Nephron (organoid): ENCODE data around the gene GRIA2.
"Not testable (repeated sequence)": the region's sequence is repeated elsewhere in the genome, so short reads cannot be mapped to it uniquely, and the experiment has no call there.

Experiments used
- H3K27ac Mint-ChIP-seq, 3 experiments: 2 replicates each; pipeline ENCODE4 v1.8.0; 2020; ENCODE audit warnings: mixed read lengths in 3 of 3, mild to moderate bottlenecking in 2 of 3, moderate library complexity in 1 of 3
- H3K27me3 Mint-ChIP-seq: 2 replicates; pipeline ENCODE4 v1.8.0; 2021; ENCODE audit warnings: low read depth, mild to moderate bottlenecking, moderate library complexity, mixed read lengths
- H3K36me3 Mint-ChIP-seq: 2 replicates; pipeline ENCODE4 v1.8.0; 2020; ENCODE audit warnings: low read depth, mixed read lengths
- H3K4me1 Mint-ChIP-seq: 2 replicates; pipeline ENCODE4 v1.8.0; 2020; ENCODE audit warnings: mixed read lengths
- H3K4me3 Mint-ChIP-seq, 3 experiments: 2 replicates each; pipeline ENCODE4 v1.8.0; 2020; ENCODE audit warnings: mild to moderate bottlenecking in 3 of 3, mixed read lengths in 3 of 3, moderate library complexity in 2 of 3
- H3K9me3 Mint-ChIP-seq: 2 replicates; pipeline ENCODE4 v1.8.0; 2020; ENCODE audit warnings: mixed read lengths
- CTCF ChIP-seq, 3 experiments: fragments of 200-600 bp; sonication (generic); IDR thresholded peaks; one replicate each; pipeline ENCODE4 v1.5.0; 2021; ENCODE audit warnings: antibody characterized with exemption in 3 of 3; ENCODE audit not compliant: unreplicated experiment in 3 of 3

GRIA2 gene

GRCh38 chr4:157231525-157231924 is 11.0 kb downstream of the GRIA2 start:
- H3K27me3 Mint-ChIP-seq = no peaks in the 10 kb centered on the region
- H3K27ac Mint-ChIP-seq = no peak overlapping the region
- no peaks in the 10 kb centered on the region for H3K9me3 Mint-ChIP-seq
- no peaks in the 10 kb centered on the region for H3K36me3 Mint-ChIP-seq
- no peak overlapping the region for H3K4me3 Mint-ChIP-seq
- no peak for TF ChIP-seq CTCF (IDR thresholded peaks at IDR 0.05; ENCODE audit: unreplicated experiment in 3 of 3)
- no peaks in the 10 kb centered on the region for H3K4me1 Mint-ChIP-seq

DNA sequence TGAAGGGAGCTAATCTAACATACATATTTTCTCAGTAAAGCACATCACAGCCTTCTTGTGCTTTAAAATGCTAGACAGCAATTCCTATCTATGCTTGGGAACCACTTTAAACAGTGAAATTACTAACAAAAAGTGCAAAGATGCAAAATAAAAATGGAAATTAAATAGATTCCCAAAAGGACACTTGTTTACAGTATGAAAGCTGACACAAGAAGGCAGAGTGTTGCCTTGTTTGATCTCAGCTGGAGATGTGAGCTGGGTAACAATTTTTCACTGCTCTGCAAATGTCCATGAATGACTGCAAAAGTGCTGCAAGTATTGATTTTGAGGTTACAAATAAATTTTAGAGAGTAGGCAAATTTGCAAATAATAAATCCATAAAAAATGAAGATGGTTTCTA is 22.3 kb downstream of the GRIA2 start:
- no peak for TF ChIP-seq CTCF (IDR thresholded peaks at IDR 0.05; ENCODE audit: unreplicated experiment in 3 of 3)
- Mint-ChIP-seq H3K27ac (no peak overlapping the region), H3K4me3 (no peak overlapping the region), H3K27me3 (no peaks in the 10 kb centered on the region), H3K4me1 (peaks cover 14% of the 10 kb centered on the region), H3K36me3 (no peaks in the 10 kb centered on the region), H3K9me3 (no peaks in the 10 kb centered on the region)

GRCh38 chr4:157244348-157244747 is 23.8 kb downstream of the GRIA2 start:
- Mint-ChIP-seq H3K4me3 (no peak overlapping the region), H3K36me3 (no peaks in the 10 kb centered on the region), H3K27ac (peak overlapping the region; percentile 10 to 78 (median 23)), H3K4me1 (peaks cover 14% of the 10 kb centered on the region), H3K9me3 (no peaks in the 10 kb centered on the region), H3K27me3 (no peaks in the 10 kb centered on the region)
- TF ChIP-seq CTCF (IDR thresholded peaks at IDR 0.05; ENCODE audit: unreplicated experiment in 3 of 3) = no peak

DNA sequence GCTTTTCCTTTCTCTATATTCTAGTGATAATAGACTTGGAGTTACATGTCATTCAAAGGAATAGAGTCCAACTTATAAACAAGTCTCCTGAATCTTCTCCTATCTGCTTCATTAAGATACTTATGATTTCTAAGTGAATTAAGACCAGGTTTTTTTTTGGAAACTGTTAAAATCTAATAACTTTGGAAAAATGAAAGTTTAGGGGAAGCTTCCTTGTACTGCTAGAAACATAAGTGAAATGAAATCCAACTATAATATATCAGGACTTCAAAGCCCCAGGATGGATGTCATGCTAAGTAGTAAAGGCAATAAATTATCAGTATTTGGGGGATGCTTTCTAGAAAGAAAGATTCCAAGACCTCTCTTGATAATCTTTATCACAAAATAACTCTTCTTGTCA is 24.8 kb downstream of the GRIA2 start:
- no peak overlapping the region for H3K4me3 Mint-ChIP-seq

GRCh38 chr4:157246964-157247363 is 26.4 kb downstream of the GRIA2 start:
- peaks cover 14% of the 10 kb centered on the region for H3K4me1 Mint-ChIP-seq
- H3K27me3 Mint-ChIP-seq = no peaks in the 10 kb centered on the region
- TF ChIP-seq CTCF (IDR thresholded peaks at IDR 0.05; ENCODE audit: unreplicated experiment in 3 of 3) = no peak
- no peaks in the 10 kb centered on the region for H3K36me3 Mint-ChIP-seq
- no peak overlapping the region for H3K4me3 Mint-ChIP-seq
- H3K27ac Mint-ChIP-seq = peak overlapping the region in 2 of 3 experiments; percentile 33 to 56
- no peaks in the 10 kb centered on the region for H3K9me3 Mint-ChIP-seq

More for the DNA sequence above, 24.8 kb downstream of the GRIA2 start:
- Mint-ChIP-seq H3K27me3 (no peaks in the 10 kb centered on the region), H3K4me1 (peaks cover 14% of the 10 kb centered on the region), H3K36me3 (no peaks in the 10 kb centered on the region), H3K27ac (peak overlapping the region; percentile 10 to 30 (median 18)), H3K9me3 (no peaks in the 10 kb centered on the region)
- no peak for TF ChIP-seq CTCF (IDR thresholded peaks at IDR 0.05; ENCODE audit: unreplicated experiment in 3 of 3)

DNA sequence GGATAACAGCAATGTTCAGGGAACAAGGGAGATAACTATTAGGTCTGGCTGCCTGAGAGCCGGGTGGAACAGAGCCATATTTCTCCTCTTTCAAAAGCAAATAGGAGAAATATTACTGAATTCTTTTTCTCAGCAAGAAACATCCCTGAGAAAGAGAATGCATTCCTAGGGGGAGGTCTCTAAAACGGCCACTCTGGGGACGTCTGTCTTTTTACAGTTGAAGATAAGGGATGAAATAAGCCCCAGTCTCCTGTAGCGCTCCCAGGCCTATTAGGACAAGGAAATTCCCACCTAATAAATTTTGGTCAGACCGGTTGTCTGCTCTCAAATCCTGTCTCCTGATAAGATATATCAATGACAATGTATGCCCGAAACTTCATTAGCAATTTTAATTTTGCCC is 37.6 kb downstream of the GRIA2 start:
- peaks cover 23% of the 10 kb centered on the region for H3K9me3 Mint-ChIP-seq
- H3K27me3 Mint-ChIP-seq, H3K4me1 Mint-ChIP-seq: not testable (repeated sequence)

More for the DNA sequence above, 37.6 kb downstream of the GRIA2 start:
- not testable (repeated sequence) for H3K36me3 Mint-ChIP-seq, H3K27ac Mint-ChIP-seq, H3K4me3 Mint-ChIP-seq
